Measurements from ENCODE around the gene GPX7.
A peak's percentile ranks its signal among the peaks of the same experiment; 100 is the strongest.

Gene GPX7

DNA sequence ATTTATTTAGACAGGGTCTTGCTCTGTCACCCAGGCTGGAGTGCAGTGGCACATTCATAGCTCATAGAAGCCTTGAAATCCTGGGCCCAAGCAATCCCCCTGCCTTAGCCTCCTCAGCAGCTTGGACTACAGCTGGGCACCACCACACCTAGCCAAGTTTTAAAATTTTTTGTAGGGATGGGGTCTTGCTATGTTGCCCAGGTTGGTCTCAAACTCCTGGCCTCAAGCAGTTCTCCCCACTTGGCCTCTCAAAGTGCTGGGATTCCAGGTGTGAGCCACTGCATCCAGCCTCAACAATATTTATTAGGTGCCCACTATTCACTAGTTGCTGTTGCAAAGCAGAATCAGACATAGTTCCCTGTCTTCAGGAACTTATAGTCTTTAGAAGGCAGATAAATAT, 14.1 kb upstream of the GPX7 start:
- DNase-seq (ENCODE audit: low read depth in 3 of 3) = no peak

DNA sequence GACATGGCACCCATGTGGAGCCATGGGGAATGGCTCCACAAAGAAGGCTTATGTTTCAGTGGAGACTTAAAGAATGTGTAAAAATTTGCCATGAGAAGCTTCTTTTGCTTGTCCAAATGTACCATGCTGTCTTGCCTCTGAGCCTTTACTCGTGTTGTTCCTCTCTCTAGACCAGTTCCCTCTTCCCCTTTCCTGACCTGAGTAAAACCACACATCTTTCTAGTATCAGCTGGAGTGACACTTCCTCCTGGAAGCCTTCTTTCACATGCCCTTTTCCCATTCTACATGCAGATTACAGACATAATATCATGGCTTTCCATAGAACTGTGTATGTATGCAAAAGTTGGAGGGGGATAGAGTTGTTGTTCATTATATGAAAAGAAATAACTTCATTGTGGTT, 13.6 kb upstream of the GPX7 start:
- DNase-seq (ENCODE audit: low read depth in 3 of 3) = no peak

DNA sequence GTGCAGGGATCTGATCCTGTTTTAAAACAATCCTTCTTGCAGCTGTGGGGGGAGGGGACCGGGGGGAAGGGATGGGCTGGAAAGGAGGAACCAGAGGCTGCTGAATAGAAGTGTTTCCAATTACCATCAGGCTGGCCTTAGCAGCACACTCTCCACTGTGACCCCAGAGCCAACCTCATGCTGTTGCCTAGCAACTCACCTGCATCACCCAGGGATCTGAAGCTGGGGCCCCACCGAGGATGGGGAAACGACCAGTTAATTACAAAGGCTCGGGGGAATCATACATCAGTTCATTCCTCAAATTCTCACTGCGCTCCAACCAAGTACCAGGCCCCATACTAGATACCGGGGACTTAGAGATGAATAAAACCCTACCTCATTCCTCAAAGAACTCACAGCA, 11.9 kb upstream of the GPX7 start:
- no peak for DNase-seq (ENCODE audit: low read depth in 3 of 3)

DNA sequence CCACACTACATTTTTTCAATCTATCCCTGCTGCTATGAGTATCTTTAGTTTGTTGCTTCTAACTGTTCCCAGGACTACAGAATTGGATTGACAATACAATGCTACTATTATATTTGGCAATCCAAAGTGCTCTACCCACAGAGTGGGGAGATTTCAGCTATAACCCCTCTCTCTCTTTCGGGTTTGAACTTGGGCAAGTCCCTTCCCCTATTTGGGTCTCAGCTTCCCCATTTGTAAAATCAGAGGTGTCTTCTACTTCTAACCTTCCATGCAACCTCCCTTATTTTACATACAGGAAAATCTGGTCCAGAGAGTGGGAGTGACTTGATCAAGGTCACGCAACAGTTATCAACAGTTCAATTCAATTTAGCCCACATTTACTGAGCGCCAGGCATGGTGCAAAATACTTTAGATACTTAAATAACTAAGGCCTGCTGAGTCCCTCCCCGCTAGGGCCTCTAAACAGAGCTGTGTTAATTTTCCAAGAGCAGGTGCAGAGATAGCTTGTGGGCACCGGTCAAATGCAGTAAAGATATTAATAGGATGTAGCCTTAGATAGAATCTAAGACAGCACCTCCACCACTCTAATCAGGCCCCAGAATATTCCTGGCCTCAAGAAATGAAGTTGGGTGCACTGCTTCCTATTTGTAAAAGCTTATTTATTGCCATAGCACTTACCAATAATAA, 9.4 kb upstream of the GPX7 start:
- no peak for DNase-seq (ENCODE audit: low read depth in 3 of 3)

GRCh38 chr1:52593495-52593894, 8.7 kb upstream of the GPX7 start:
- DNase-seq (ENCODE audit: low read depth in 3 of 3) = no peak

- no peak for DNase-seq (ENCODE audit: low read depth in 3 of 3)
Measured at GRCh38 chr1:52595061-52595460, 7.1 kb upstream of the GPX7 start.

GRCh38 chr1:52597912-52598311, 4.3 kb upstream of the GPX7 start:
- no peak for DNase-seq (ENCODE audit: low read depth in 3 of 3)

DNA sequence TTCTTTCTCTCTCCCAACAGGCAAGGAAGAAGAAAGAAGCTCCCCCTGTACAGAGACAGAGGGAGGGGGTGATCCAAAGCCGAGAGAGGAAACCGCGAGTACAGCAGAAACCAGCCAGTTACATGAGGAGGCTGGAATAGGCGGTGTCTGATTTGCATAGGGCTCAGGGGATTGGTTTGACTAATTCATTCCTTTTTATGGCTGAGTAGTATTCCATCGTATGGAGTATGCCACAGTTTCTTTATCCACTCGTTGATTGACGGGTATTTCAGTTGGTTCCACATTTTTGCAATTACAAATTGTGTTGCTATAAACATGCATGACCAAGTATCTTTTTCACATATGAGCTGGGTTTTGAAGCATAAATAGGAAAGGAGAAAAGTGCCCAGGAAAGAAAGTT, 3.4 kb upstream of the GPX7 start:
- DNase-seq (ENCODE audit: low read depth in 3 of 3) = no peak

DNA sequence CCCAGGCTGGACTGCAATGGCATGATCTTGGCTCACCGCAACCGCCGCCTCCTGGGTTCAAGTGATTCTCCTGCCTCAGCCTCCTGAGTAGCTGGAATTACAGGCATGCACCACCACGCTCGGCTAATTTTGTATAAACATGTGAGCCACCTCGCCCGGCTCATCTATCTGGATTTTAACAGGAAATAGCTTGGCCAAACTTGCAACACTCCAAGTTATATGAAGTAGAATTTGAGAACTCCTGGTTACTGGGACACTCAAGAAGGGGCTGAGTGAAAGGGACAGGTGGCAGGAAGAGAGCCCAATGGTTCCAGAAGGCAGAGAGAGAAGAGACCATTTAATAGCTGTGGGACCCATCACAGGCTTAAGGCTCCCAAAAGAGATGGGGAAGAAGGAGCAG, 2.9 kb upstream of the GPX7 start:
- DNase-seq (ENCODE audit: low read depth in 3 of 3) = no peak

DNA sequence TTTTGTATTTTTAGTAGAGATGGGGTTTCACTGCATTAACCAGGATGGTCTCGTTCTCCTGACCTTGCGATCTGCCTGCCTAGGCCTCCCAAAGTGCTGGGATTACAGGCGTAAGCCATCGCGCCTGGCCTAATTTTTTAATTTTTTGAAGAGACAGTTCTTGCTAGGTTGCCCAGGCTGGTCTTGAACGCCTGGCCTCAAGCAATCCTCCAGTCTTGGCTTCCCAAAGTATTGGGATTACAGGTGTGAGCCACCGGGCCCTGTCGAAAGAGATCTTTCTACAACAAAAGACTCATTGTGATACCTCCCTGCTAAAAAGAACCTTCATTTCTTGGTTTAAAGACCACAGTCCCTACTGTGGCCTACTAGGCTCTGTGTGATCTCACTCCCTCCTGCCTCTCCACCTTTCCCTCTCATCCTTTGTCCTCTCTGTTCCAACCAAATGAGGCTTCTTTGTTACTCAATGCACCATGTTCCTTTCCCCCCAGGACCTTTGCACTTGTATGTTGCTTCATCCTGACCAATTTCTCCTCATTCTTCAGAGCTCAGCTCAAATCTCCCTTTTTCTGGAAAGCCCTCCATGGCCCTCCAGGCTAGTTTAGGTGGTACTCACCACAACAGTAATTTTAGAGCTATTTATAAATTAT, 1.5 kb upstream of the GPX7 start:
- no peak for DNase-seq (ENCODE audit: low read depth in 3 of 3)

GRCh38 chr1:52601519-52601918, 652 bp upstream of the GPX7 start:
- no peak for DNase-seq (ENCODE audit: low read depth in 3 of 3)

GRCh38 chr1:52602856-52603600, 857 bp downstream of the GPX7 start:
- DNase-seq (ENCODE audit: low read depth in 3 of 3) = peak in 1 of 3 experiments; percentile 13

GRCh38 chr1:52603630-52604029, 1.5 kb downstream of the GPX7 start:
- DNase-seq (ENCODE audit: low read depth in 3 of 3) = no peak

GRCh38 chr1:52604063-52604770, 2.0 kb downstream of the GPX7 start:
- DNase-seq (ENCODE audit: low read depth in 3 of 3) = no peak

GRCh38 chr1:52613636-52614373, 11.6 kb downstream of the GPX7 start:
- DNase-seq (ENCODE audit: low read depth in 3 of 3) = no peak

- no peak for DNase-seq (ENCODE audit: low read depth in 3 of 3)
Measured at GRCh38 chr1:52614671-52615070, 12.5 kb downstream of the GPX7 start.

DNA sequence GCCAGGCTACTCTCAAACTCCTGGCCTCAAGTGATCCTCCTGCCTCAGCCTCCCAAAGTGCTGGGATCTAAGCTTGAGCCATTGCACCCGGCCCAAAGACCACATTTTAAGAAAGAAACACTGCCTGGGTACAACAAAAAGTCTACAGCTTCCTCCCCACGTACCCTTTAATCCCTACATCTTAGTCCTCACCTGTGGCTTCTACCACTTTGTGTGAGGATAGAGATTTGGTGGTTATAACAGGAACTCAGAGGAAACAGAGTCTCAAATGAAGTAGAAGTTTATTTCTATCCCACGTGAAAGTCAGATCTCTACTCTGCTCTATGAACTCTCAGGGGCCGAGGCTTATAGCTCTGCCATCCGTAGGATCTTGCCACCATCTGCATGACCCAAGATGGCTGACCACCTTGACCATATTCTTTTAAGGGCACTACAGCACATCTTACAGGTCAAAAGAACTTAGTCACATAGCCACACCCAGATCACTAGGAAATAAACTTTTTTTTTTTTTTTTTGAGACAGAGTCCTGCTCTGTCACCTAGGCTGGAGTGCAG, 13.4 kb downstream of the GPX7 start:
- no peak for DNase-seq (ENCODE audit: low read depth in 3 of 3)

GRCh38 chr1:52621950-52622349, 19.8 kb downstream of the GPX7 start:
- DNase-seq (ENCODE audit: low read depth in 3 of 3) = no peak

- DNase-seq (ENCODE audit: low read depth in 3 of 3) = no peak
Measured at GRCh38 chr1:52623812-52624211, 21.6 kb downstream of the GPX7 start.

DNA sequence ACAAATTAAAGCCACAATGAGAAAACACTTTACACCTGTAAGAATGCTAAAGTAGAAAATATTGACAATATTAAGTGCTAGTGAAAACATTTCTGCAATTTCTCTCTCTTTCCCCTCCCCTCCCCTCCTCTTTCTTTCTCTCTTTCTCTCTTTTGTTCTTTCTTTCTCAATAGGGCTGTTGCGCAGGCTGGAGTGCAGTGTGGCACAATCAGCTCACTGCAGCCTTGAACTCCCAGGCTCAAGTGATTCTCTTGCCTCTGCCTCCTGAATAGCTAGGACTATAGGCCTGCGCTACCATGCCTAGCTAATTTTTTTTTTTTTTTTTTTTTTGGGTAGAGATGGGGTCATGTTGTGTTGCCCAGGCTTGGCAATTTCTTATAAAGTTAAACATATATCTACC, 24.9 kb downstream of the GPX7 start:
- DNase-seq (ENCODE audit: low read depth in 3 of 3) = no peak

DNA sequence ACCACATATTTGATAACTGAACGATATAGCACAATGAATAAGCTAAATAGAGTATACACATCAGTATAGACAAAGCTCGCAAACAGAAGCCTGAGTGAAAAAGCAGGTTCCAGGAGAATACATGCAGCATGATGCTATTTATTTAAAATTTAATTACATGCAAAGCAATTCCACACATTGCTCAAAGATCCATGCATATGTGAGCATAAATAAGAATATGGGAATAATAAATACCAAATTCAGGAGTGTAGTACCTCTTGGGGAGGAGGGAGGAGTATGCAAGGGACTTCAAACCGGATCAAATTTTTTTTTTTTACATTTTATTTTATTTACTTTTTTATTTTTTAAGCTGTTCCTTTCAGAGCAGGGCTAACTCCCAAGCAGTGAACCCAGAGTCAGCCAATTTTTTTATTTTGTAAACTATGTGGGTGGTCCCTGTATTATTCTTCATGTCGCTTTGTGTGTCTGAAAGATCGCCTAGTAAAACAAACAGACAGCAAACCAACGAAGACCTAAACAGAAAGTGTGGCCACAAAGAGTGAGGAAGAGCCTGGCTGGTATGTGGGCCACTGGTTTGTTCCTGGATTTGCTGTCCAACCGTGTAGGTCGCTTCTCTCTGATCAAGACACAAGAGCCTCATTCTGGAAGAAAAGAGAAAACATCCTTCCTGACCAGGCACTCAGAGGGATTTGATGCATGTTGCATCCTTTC, 26.6 kb downstream of the GPX7 start:
- no peak for DNase-seq (ENCODE audit: low read depth in 3 of 3)

Data from stimulated activated CD4-positive, alpha-beta T cell treated with anti-CD3 and anti-CD28 coated beads, TNF-alpha, amount 100 ng/mL, for 4 hours (primary cell).